H9 (cell line): Measurements from ENCODE around the gene EXOC2. TPM values are rescaled to one million over a fixed set of nuclear protein-coding genes. Genes with fewer than 3 reads are reported as not detected.

Source experiments
- DNase-seq: peaks from one replicate; pipeline ENCODE4 v3.0.0-alpha.2; 2017
- H2AFZ ChIP-seq: one replicate; pipeline ENCODE4 v1.6.1; 2013; ENCODE audit warnings: mild to moderate bottlenecking, low read length, control low read depth, moderate library complexity
- H2AK5ac ChIP-seq: 2 replicates; pipeline ENCODE4 v1.6.1; 2013; ENCODE audit warnings: low read length, control low read depth, mixed read lengths; ENCODE audit not compliant: insufficient read length
- H2BK120ac ChIP-seq: one replicate; pipeline ENCODE4 v1.6.1; 2013; ENCODE audit warnings: low read depth, mild to moderate bottlenecking, low read length, control low read depth, inconsistent platforms; ENCODE audit not compliant: poor library complexity, severe bottlenecking
- H2BK12ac ChIP-seq: 2 replicates; pipeline ENCODE4 v1.6.1; 2013; ENCODE audit warnings: low read length, control low read depth, mixed read lengths, low read depth; ENCODE audit not compliant: insufficient read length
- H2BK15ac ChIP-seq: 2 replicates; pipeline ENCODE4 v1.6.1; 2013; ENCODE audit warnings: low read depth, low read length, control low read depth
- H2BK20ac ChIP-seq: one replicate; pipeline ENCODE4 v1.6.1; 2013; ENCODE audit warnings: low read depth, mild to moderate bottlenecking, low read length, control low read depth, inconsistent platforms; ENCODE audit not compliant: poor library complexity, severe bottlenecking
- H2BK5ac ChIP-seq: 2 replicates; pipeline ENCODE4 v1.6.1; 2013; ENCODE audit warnings: low read length, control low read depth, mixed read lengths; ENCODE audit not compliant: insufficient read length
- H3K14ac ChIP-seq: 2 replicates; pipeline ENCODE4 v1.6.1; 2013; ENCODE audit warnings: low read length, control low read depth; ENCODE audit not compliant: insufficient read depth
- H3K18ac ChIP-seq: 2 replicates; pipeline ENCODE4 v1.6.1; 2013; ENCODE audit warnings: low read depth, mild to moderate bottlenecking, mixed read lengths, low read length, control low read depth; ENCODE audit not compliant: insufficient read length
- H3K23ac ChIP-seq: 2 replicates; pipeline ENCODE4 v1.6.1; 2013; ENCODE audit warnings: low read length, control low read depth, mixed read lengths, low read depth; ENCODE audit not compliant: insufficient read length
- H3K23me2 ChIP-seq: 2 replicates; pipeline ENCODE4 v1.6.1; 2013; ENCODE audit warnings: low read depth, mild to moderate bottlenecking, mixed read lengths, low read length, control low read depth; ENCODE audit not compliant: insufficient read length, poor library complexity, severe bottlenecking
- H3K27ac ChIP-seq: 2 replicates; pipeline ENCODE4 v1.5.1; 2013; ENCODE audit warnings: low read length, control low read depth, mixed read lengths, low read depth; ENCODE audit not compliant: insufficient read length
- H3K27me3 ChIP-seq: 2 replicates; pipeline ENCODE4 v1.6.1; 2013; ENCODE audit warnings: low read length, control low read depth, inconsistent platforms; ENCODE audit not compliant: insufficient read depth
- H3K4ac ChIP-seq: 2 replicates; pipeline ENCODE4 v1.6.1; 2013; ENCODE audit warnings: low read depth, mild to moderate bottlenecking, control low read depth, inconsistent platforms, low read length, moderate library complexity
- H3K4me1 ChIP-seq: 2 replicates; pipeline ENCODE4 v1.6.1; 2013; ENCODE audit warnings: low read length, control low read depth, inconsistent platforms; ENCODE audit not compliant: insufficient read depth
- H3K4me2 ChIP-seq: 2 replicates; pipeline ENCODE4 v1.6.1; 2013; ENCODE audit warnings: low read length, control low read depth, mixed read lengths; ENCODE audit not compliant: insufficient read length, insufficient read depth
- H3K56ac ChIP-seq: 2 replicates; pipeline ENCODE4 v1.6.1; 2013; ENCODE audit warnings: low read depth, mild to moderate bottlenecking, mixed read lengths, low read length, control low read depth; ENCODE audit not compliant: insufficient read length
- H3K79me1 ChIP-seq: 2 replicates; pipeline ENCODE4 v1.6.1; 2013; ENCODE audit warnings: low read depth, mild to moderate bottlenecking, moderate library complexity, low read length, control low read depth, inconsistent platforms; ENCODE audit not compliant: insufficient read depth, poor library complexity, severe bottlenecking
- H3K79me2 ChIP-seq: 2 replicates; pipeline ENCODE4 v1.6.1; 2013; ENCODE audit warnings: low read length, control low read depth, inconsistent platforms; ENCODE audit not compliant: insufficient read depth
- H3K9ac ChIP-seq: 2 replicates; pipeline ENCODE4 v1.6.1; 2013; ENCODE audit warnings: low read length, control low read depth, mixed read lengths; ENCODE audit not compliant: insufficient read length; ENCODE audit errors: extremely low read depth
- H3K9me3 ChIP-seq: one replicate; pipeline ENCODE4 v1.6.1; 2013; ENCODE audit warnings: low read depth, low read length, inconsistent platforms; ENCODE audit not compliant: control insufficient read depth
- H3T11ph ChIP-seq: one replicate; pipeline ENCODE4 v1.6.1; 2013; ENCODE audit warnings: mild to moderate bottlenecking, low read length, control low read depth, inconsistent platforms
- H4K20me1 ChIP-seq: one replicate; pipeline ENCODE4 v1.6.1; 2013; ENCODE audit not compliant: control insufficient read depth, insufficient read length, insufficient read depth
- H4K5ac ChIP-seq: 2 replicates; pipeline ENCODE4 v1.6.1; 2013; ENCODE audit warnings: low read depth, mild to moderate bottlenecking, mixed read lengths, low read length, control low read depth; ENCODE audit not compliant: insufficient read length
- H4K8ac ChIP-seq: replicated peaks from 2 replicates; pipeline ENCODE4 v1.6.1; 2013; ENCODE audit warnings: low read length, control low read depth, mixed read lengths, low read depth; ENCODE audit not compliant: insufficient read length
- H4K91ac ChIP-seq: 2 replicates; pipeline ENCODE4 v1.6.1; 2013; ENCODE audit warnings: low read depth, mild to moderate bottlenecking, moderate library complexity, mixed read lengths, low read length, control low read depth; ENCODE audit not compliant: insufficient read length
- H3K27ac Mint-ChIP-seq, 3 experiments: 2 replicates in 2 of 3; 3 replicates in 1 of 3; pipeline ENCODE4 v1.8.0; 2020 to 2021; ENCODE audit warnings: mixed read lengths in 3 of 3, mild to moderate bottlenecking in 1 of 3, moderate library complexity in 1 of 3
- H3K27me3 Mint-ChIP-seq: 2 replicates; pipeline ENCODE4 v1.8.0; 2021; ENCODE audit warnings: low read depth, mild to moderate bottlenecking, moderate library complexity, mixed read lengths
- H3K36me3 Mint-ChIP-seq, 3 experiments: 2 replicates in 2 of 3; 3 replicates in 1 of 3; pipeline ENCODE4 v1.8.0; 2020 to 2021; ENCODE audit warnings: low read depth in 3 of 3, mixed read lengths in 3 of 3; ENCODE audit not compliant: insufficient read depth in 1 of 3
- H3K4me1 Mint-ChIP-seq, 2 experiments: 2 replicates each; pipeline ENCODE4 v1.8.0; 2020; ENCODE audit warnings: mixed read lengths in 2 of 2
- H3K4me3 Mint-ChIP-seq, 2 experiments: 2 replicates in 1 of 2; 3 replicates in 1 of 2; pipeline ENCODE4 v1.8.0; 2020 to 2021; ENCODE audit warnings: mild to moderate bottlenecking in 2 of 2, mixed read lengths in 2 of 2, moderate library complexity in 1 of 2
- H3K9me3 Mint-ChIP-seq, 2 experiments: 2 replicates in 1 of 2; 3 replicates in 1 of 2; pipeline ENCODE4 v1.8.0; 2020; ENCODE audit warnings: mild to moderate bottlenecking in 2 of 2, mixed read lengths in 2 of 2, moderate library complexity in 1 of 2
- WGBS: extraction: QIAGEN DNeasy Blood & Tissue Kit; methylation state at CpG from one replicate; pipeline ENCODE4 v1.1.7; 2013; ENCODE audit warnings: missing lambda C conversion rate, low lambda C conversion rate, mixed read lengths; ENCODE audit not compliant: insufficient read length; ENCODE audit errors: extremely low coverage; 5-methylcytosine and 5-hydroxymethylcytosine counted together
- total RNA-seq: library from RNA; stranded (reverse); gene quantifications from 2 replicates; pipeline ENCODE4 v1.2.1, GENCODE V29; 2021
- TF ChIP-seq, protein P1 (sequence below): fragments of 200-600 bp; sonication (generic); conservative IDR thresholded peaks from 3 replicates; pipeline ENCODE4 v1.8.0; 2021; ENCODE audit warnings: antibody characterized with exemption, mild to moderate bottlenecking

Gene EXOC2
- total RNA-seq, 1 experiment from 2014 or later = 29.9 TPM

DNA sequence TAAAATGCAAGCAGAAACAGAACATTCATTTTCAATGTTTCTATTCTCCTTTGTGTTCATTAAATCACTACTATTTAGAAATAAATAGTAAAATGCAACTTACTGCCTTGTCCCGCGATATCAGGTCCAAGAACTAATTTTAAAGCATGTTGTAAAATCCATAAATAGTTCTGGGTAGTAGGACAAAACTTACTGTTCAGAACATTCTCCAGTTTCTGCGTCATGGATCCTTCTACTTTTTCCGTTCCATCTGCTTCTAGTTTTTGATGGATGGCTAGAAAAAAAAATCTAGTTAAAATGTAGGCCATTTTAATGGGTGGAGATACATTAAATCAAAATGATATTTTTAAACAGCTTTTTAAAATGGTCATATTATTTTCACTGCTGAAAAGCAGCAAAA lies 83.0 kb downstream of the EXOC2 start:
- Mint-ChIP-seq H3K4me3 (no peak overlapping the region), H3K27ac (no peak overlapping the region), H3K4me1 (no peaks in the 10 kb centered on the region), H3K36me3 (peaks cover 10 to 23% (median 21%) of the 10 kb centered on the region in 3 experiments), H3K9me3 (no peaks in the 10 kb centered on the region), H3K27me3 (no peaks in the 10 kb centered on the region)
- Histone ChIP-seq H4K91ac (no peak overlapping the region), H3K79me1 (no peaks in the 10 kb centered on the region), H3K18ac (no peak overlapping the region), H2BK15ac (no peak overlapping the region), H3K4me1 (no peaks in the 10 kb centered on the region), H2AFZ (no peak overlapping the region), H3K4me2 (no peak overlapping the region), H3K27me3 (no peaks in the 10 kb centered on the region), H4K8ac (no peak overlapping the region), H2AK5ac (no peak overlapping the region), H2BK5ac (no peak overlapping the region), H4K5ac (no peak overlapping the region), H3K27ac (no peak overlapping the region), H2BK12ac (no peak overlapping the region), H3K4ac (no peak overlapping the region), H3K9me3 (no peaks in the 10 kb centered on the region), H3K79me2 (no peaks in the 10 kb centered on the region), H2BK20ac (no peak overlapping the region), H4K20me1 (no peaks in the 10 kb centered on the region), H3K23me2 (no peaks in the 10 kb centered on the region), H2BK120ac (no peak overlapping the region), H3K23ac (no peak overlapping the region), H3K56ac (no peak overlapping the region), H3K9ac (no peak overlapping the region), H3K14ac (no peak overlapping the region), H3T11ph (no peak overlapping the region)
- WGBS = no CpG with 5 or more reads among the region's 4 CpGs
- TF ChIP-seq, protein P1, sequence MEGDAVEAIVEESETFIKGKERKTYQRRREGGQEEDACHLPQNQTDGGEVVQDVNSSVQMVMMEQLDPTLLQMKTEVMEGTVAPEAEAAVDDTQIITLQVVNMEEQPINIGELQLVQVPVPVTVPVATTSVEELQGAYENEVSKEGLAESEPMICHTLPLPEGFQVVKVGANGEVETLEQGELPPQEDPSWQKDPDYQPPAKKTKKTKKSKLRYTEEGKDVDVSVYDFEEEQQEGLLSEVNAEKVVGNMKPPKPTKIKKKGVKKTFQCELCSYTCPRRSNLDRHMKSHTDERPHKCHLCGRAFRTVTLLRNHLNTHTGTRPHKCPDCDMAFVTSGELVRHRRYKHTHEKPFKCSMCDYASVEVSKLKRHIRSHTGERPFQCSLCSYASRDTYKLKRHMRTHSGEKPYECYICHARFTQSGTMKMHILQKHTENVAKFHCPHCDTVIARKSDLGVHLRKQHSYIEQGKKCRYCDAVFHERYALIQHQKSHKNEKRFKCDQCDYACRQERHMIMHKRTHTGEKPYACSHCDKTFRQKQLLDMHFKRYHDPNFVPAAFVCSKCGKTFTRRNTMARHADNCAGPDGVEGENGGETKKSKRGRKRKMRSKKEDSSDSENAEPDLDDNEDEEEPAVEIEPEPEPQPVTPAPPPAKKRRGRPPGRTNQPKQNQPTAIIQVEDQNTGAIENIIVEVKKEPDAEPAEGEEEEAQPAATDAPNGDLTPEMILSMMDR = no peak
- no peak for DNase-seq
